HEK293T (cell line): ENCODE data around the gene SLC25A27.

Experiments
- ELF4 ChIP-seq: fragments of 450-650 bp; IDR thresholded peaks from 2 replicates; pipeline ENCODE4 v1.6.1; 2017; ENCODE audit warnings: antibody characterized with exemption
- FOXM1 ChIP-seq: fragments of 450-650 bp; IDR thresholded peaks from 2 replicates; pipeline ENCODE4 v1.6.1; 2017; ENCODE audit warnings: mild to moderate bottlenecking, borderline replicate concordance
- NFRKB ChIP-seq: fragments of 450-650 bp; IDR thresholded peaks from 2 replicates; pipeline ENCODE4 v1.6.1; 2016; ENCODE audit warnings: mild to moderate bottlenecking, moderate library complexity
- SP1 ChIP-seq: fragments of 450-650 bp; IDR thresholded peaks from 2 replicates; pipeline ENCODE4 v1.6.1; 2017

- TF ChIP-seq ELF4 = no peak
- no peak for TF ChIP-seq FOXM1
- TF ChIP-seq NFRKB = no peak
- no peak for TF ChIP-seq SP1
These were observed 17.3 kb upstream of the SLC25A27 start for GRCh38 chr6:46635462-46635861.
